ENCODE results near the gene SEC23A.
"Not testable (repeated sequence)": the region's sequence is repeated elsewhere in the genome, so short reads cannot be mapped to it uniquely, and the experiment has no call there.

Gene SEC23A

GRCh38 chr14:39016733-39017095, 86.3 kb downstream of the SEC23A start:
- no peak for FAIRE-seq
- no peak for DNase-seq (ENCODE audit: insufficient read length, low spot score)
- TF ChIP-seq POLR2AphosphoS5 (IDR thresholded peaks at IDR 0.05; ENCODE audit: low read depth, low read length) (no peak), TAF1 (IDR thresholded peaks at IDR 0.05; ENCODE audit: low read depth, low read length) (no peak), SPI1 (IDR thresholded peaks at IDR 0.05; ENCODE audit: low read depth, low read length) (no peak), PAX5 (IDR thresholded peaks at IDR 0.05; ENCODE audit: insufficient read depth, low read length, severe bottlenecking) (no peak), POU2F2 (IDR thresholded peaks at IDR 0.05; ENCODE audit: low read depth, low read length) (no peak), POLR2A (IDR thresholded peaks at IDR 0.05; ENCODE audit: low read depth, low read length) (no peak)

- TF ChIP-seq POU2F2 (IDR thresholded peaks at IDR 0.05; ENCODE audit: low read depth, low read length) (no peak), POLR2AphosphoS5 (IDR thresholded peaks at IDR 0.05; ENCODE audit: low read depth, low read length) (no peak), PAX5 (IDR thresholded peaks at IDR 0.05; ENCODE audit: insufficient read depth, low read length, severe bottlenecking) (no peak), SPI1 (IDR thresholded peaks at IDR 0.05; ENCODE audit: low read depth, low read length) (no peak), POLR2A (IDR thresholded peaks at IDR 0.05; ENCODE audit: low read depth, low read length) (no peak), TAF1 (IDR thresholded peaks at IDR 0.05; ENCODE audit: low read depth, low read length) (no peak)
- no peak for FAIRE-seq
Observed at GRCh38 chr14:39015964-39016577, 87.0 kb downstream of the SEC23A start.

GRCh38 chr14:39015360-39015961, 87.6 kb downstream of the SEC23A start:
- DNase-seq (ENCODE audit: insufficient read length, low spot score) (peak; percentile 23), FAIRE-seq (no peak)
- TF ChIP-seq POLR2AphosphoS5 (IDR thresholded peaks at IDR 0.05; ENCODE audit: low read depth, low read length): no peak
- no peak for TF ChIP-seq SPI1 (IDR thresholded peaks at IDR 0.05; ENCODE audit: low read depth, low read length)
- TF ChIP-seq PAX5 (IDR thresholded peaks at IDR 0.05; ENCODE audit: insufficient read depth, low read length, severe bottlenecking): no peak
- TF ChIP-seq POU2F2 (IDR thresholded peaks at IDR 0.05; ENCODE audit: low read depth, low read length): no peak
- no peak for TF ChIP-seq POLR2A (IDR thresholded peaks at IDR 0.05; ENCODE audit: low read depth, low read length)
- no peak for TF ChIP-seq TAF1 (IDR thresholded peaks at IDR 0.05; ENCODE audit: low read depth, low read length)

More at GRCh38 chr14:39015964-39016577, 87.0 kb downstream of the SEC23A start:
- DNase-seq (ENCODE audit: insufficient read length, low spot score): no peak

- FAIRE-seq (no peak), DNase-seq (ENCODE audit: insufficient read length, low spot score) (no peak)
- TF ChIP-seq TAF1 (IDR thresholded peaks at IDR 0.05; ENCODE audit: low read depth, low read length) (no peak), PAX5 (IDR thresholded peaks at IDR 0.05; ENCODE audit: insufficient read depth, low read length, severe bottlenecking) (no peak), POLR2A (IDR thresholded peaks at IDR 0.05; ENCODE audit: low read depth, low read length) (no peak), SPI1 (IDR thresholded peaks at IDR 0.05; ENCODE audit: low read depth, low read length) (no peak), POU2F2 (IDR thresholded peaks at IDR 0.05; ENCODE audit: low read depth, low read length) (no peak), POLR2AphosphoS5 (IDR thresholded peaks at IDR 0.05; ENCODE audit: low read depth, low read length) (no peak)
Observed at GRCh38 chr14:39014460-39014859, 88.6 kb downstream of the SEC23A start.

GRCh38 chr14:39008965-39009364, 94.1 kb downstream of the SEC23A start:
- DNase-seq (ENCODE audit: insufficient read length, low spot score); FAIRE-seq: not testable (repeated sequence)

- TF ChIP-seq TAF1 (IDR thresholded peaks at IDR 0.05; ENCODE audit: low read depth, low read length): no peak
- DNase-seq (ENCODE audit: insufficient read length, low spot score): no peak
- no peak for FAIRE-seq
Observed at GRCh38 chr14:39006721-39007410, 96.2 kb downstream of the SEC23A start.

- TF ChIP-seq PAX5 (IDR thresholded peaks at IDR 0.05; ENCODE audit: insufficient read depth, low read length, severe bottlenecking) (no peak), POU2F2 (IDR thresholded peaks at IDR 0.05; ENCODE audit: low read depth, low read length) (no peak), SPI1 (IDR thresholded peaks at IDR 0.05; ENCODE audit: low read depth, low read length) (no peak), POLR2AphosphoS5 (IDR thresholded peaks at IDR 0.05; ENCODE audit: low read depth, low read length) (no peak), TAF1 (IDR thresholded peaks at IDR 0.05; ENCODE audit: low read depth, low read length) (no peak), POLR2A (IDR thresholded peaks at IDR 0.05; ENCODE audit: low read depth, low read length) (no peak)
- no peak for DNase-seq (ENCODE audit: insufficient read length, low spot score)
Observed at GRCh38 chr14:39005044-39005880, 97.8 kb downstream of the SEC23A start.

GRCh38 chr14:38999949-39000348, 103.1 kb downstream of the SEC23A start:
- TF ChIP-seq POLR2AphosphoS5 (IDR thresholded peaks at IDR 0.05; ENCODE audit: low read depth, low read length): no peak
- no peak for TF ChIP-seq POLR2A (IDR thresholded peaks at IDR 0.05; ENCODE audit: low read depth, low read length)
- no peak for TF ChIP-seq TAF1 (IDR thresholded peaks at IDR 0.05; ENCODE audit: low read depth, low read length)
- no peak for TF ChIP-seq PAX5 (IDR thresholded peaks at IDR 0.05; ENCODE audit: insufficient read depth, low read length, severe bottlenecking)
- no peak for TF ChIP-seq SPI1 (IDR thresholded peaks at IDR 0.05; ENCODE audit: low read depth, low read length)
- no peak for TF ChIP-seq POU2F2 (IDR thresholded peaks at IDR 0.05; ENCODE audit: low read depth, low read length)
- no peak for FAIRE-seq
- DNase-seq (ENCODE audit: insufficient read length, low spot score): no peak

More at GRCh38 chr14:39005044-39005880, 97.8 kb downstream of the SEC23A start:
- no peak for FAIRE-seq

GRCh38 chr14:38994731-38995130, 108.3 kb downstream of the SEC23A start:
- DNase-seq (ENCODE audit: insufficient read length, low spot score): no peak
- FAIRE-seq: no peak

More at GRCh38 chr14:38994731-38995130, 108.3 kb downstream of the SEC23A start:
- no peak for TF ChIP-seq TAF1 (IDR thresholded peaks at IDR 0.05; ENCODE audit: low read depth, low read length)
- TF ChIP-seq POLR2AphosphoS5 (IDR thresholded peaks at IDR 0.05; ENCODE audit: low read depth, low read length): no peak
- TF ChIP-seq POU2F2 (IDR thresholded peaks at IDR 0.05; ENCODE audit: low read depth, low read length): no peak
- no peak for TF ChIP-seq SPI1 (IDR thresholded peaks at IDR 0.05; ENCODE audit: low read depth, low read length)
- no peak for TF ChIP-seq POLR2A (IDR thresholded peaks at IDR 0.05; ENCODE audit: low read depth, low read length)
- no peak for TF ChIP-seq PAX5 (IDR thresholded peaks at IDR 0.05; ENCODE audit: insufficient read depth, low read length, severe bottlenecking)

Data from GM12891 (cell line).